ENCODE measurements around the gene C2orf78.

- no peak for TF ChIP-seq CTCF (IDR thresholded peaks at IDR 0.05; ENCODE audit: insufficient read depth, low read length, poor library complexity, severe bottlenecking)
- no peak for TF ChIP-seq EZH2phosphoT487 (conservative IDR thresholded peaks at IDR 0.05; ENCODE audit: low read length)
Measured at GRCh38 chr2:73759904-73760303, 24.1 kb upstream of the C2orf78 start.

All from SU-DHL-6 (cell line).